Glutamatergic neuron (in vitro differentiated cells): Measurements from ENCODE around the gene RNF213. TPM values are rescaled to one million over a fixed set of nuclear protein-coding genes. Genes with fewer than 3 reads are reported as not detected.

Source experiments
- DNase-seq: peaks from one replicate; pipeline ENCODE4 v3.0.0; 2022
- H3K27ac Mint-ChIP-seq: one replicate; pipeline ENCODE4 v1.8.0; 2020; ENCODE audit warnings: mild to moderate bottlenecking, mixed read lengths, inconsistent platforms; ENCODE audit not compliant: unreplicated experiment
- H3K27me3 Mint-ChIP-seq: one replicate; pipeline ENCODE4 v1.8.0; 2020; ENCODE audit warnings: mild to moderate bottlenecking, moderate library complexity, mixed read lengths, inconsistent platforms; ENCODE audit not compliant: unreplicated experiment
- H3K36me3 Mint-ChIP-seq: one replicate; pipeline ENCODE4 v1.8.0; 2020; ENCODE audit warnings: mild to moderate bottlenecking, mixed read lengths, inconsistent platforms; ENCODE audit not compliant: unreplicated experiment
- H3K4me1 Mint-ChIP-seq: one replicate; pipeline ENCODE4 v1.8.0; 2020; ENCODE audit warnings: mild to moderate bottlenecking, low read depth, mixed read lengths, inconsistent platforms; ENCODE audit not compliant: unreplicated experiment
- H3K4me3 Mint-ChIP-seq: one replicate; pipeline ENCODE4 v1.8.0; 2020; ENCODE audit warnings: mild to moderate bottlenecking, mixed read lengths, inconsistent platforms; ENCODE audit not compliant: unreplicated experiment
- H3K9me3 Mint-ChIP-seq: one replicate; pipeline ENCODE4 v1.8.0; 2020; ENCODE audit warnings: mild to moderate bottlenecking, moderate library complexity, mixed read lengths, inconsistent platforms; ENCODE audit not compliant: unreplicated experiment
- CTCF ChIP-seq: fragments of 200-600 bp; sonication (generic); IDR thresholded peaks from one replicate; pipeline ENCODE4 v1.5.0; 2021; ENCODE audit not compliant: partially characterized antibody, unreplicated experiment
- total RNA-seq: library from RNA; stranded (reverse); fragmentation: NEBNext Ultra II Directional; extraction: Animal tissue kit (Norgen Biotek cat#: 25700); gene quantifications from one replicate; pipeline ENCODE4 v1.2.1, GENCODE V29; 2021; ENCODE audit not compliant: unreplicated experiment

RNF213 gene
- total RNA-seq, 1 donor from 2014 or later, result 34.7 TPM

- H3K9me3 Mint-ChIP-seq, result no peaks in the 10 kb centered on the region
- H3K36me3 Mint-ChIP-seq, result no peaks in the 10 kb centered on the region
- H3K27ac Mint-ChIP-seq, result no peak overlapping the region
- DNase-seq, result no peak
- no peak overlapping the region for H3K4me3 Mint-ChIP-seq
- no peak for TF ChIP-seq CTCF
- H3K27me3 Mint-ChIP-seq, result peaks cover 4% of the 10 kb centered on the region
- peaks cover 2% of the 10 kb centered on the region for H3K4me1 Mint-ChIP-seq
Measured at GRCh38 chr17:80429356-80430275, 169.0 kb downstream of the RNF213 start.

DNA sequence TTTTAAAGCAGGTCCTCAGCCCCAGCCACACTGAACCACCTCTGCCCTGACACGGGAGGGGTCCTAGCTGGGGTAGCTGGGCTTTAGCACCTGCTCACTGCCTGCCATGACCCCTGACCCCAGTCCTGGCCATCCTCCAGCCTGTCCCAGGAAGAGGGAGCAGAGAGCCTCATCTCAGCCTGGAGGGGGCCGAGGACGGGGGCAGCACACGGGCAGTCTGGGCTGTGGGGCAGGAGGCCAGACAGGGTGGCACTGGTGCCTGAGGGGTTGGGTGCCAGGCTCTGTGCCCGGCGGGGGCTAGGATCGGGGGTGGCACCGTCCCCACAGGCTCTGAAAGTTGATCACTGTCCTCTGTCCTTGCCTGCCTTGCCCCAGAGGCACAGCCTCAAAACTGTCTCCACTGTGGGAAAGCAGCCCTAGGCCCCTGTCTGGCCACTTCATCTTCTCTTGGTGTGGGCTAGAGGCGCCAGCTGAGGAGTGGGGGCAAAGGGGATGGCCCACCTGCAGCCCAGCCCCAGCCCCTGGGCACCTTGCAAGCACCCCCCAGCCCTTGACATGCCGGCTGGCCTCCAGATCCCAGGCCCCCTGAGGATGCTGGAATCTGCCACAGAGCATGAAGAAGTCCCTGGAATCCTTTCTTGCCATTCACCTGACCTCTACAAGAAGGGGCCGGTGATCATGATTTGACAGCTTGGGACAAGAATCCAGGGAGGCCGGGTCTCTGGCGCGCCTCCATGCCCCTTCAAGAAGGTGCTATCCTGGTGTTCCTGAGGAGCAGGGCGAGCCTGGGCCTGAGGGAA, 170.0 kb downstream of the RNF213 start:
- TF ChIP-seq CTCF, result no peak
- Mint-ChIP-seq H3K4me1 (peaks cover 2% of the 10 kb centered on the region), H3K36me3 (no peaks in the 10 kb centered on the region), H3K27me3 (peaks cover 4% of the 10 kb centered on the region), H3K27ac (no peak overlapping the region), H3K4me3 (no peak overlapping the region), H3K9me3 (no peaks in the 10 kb centered on the region)
- no peak for DNase-seq

DNA sequence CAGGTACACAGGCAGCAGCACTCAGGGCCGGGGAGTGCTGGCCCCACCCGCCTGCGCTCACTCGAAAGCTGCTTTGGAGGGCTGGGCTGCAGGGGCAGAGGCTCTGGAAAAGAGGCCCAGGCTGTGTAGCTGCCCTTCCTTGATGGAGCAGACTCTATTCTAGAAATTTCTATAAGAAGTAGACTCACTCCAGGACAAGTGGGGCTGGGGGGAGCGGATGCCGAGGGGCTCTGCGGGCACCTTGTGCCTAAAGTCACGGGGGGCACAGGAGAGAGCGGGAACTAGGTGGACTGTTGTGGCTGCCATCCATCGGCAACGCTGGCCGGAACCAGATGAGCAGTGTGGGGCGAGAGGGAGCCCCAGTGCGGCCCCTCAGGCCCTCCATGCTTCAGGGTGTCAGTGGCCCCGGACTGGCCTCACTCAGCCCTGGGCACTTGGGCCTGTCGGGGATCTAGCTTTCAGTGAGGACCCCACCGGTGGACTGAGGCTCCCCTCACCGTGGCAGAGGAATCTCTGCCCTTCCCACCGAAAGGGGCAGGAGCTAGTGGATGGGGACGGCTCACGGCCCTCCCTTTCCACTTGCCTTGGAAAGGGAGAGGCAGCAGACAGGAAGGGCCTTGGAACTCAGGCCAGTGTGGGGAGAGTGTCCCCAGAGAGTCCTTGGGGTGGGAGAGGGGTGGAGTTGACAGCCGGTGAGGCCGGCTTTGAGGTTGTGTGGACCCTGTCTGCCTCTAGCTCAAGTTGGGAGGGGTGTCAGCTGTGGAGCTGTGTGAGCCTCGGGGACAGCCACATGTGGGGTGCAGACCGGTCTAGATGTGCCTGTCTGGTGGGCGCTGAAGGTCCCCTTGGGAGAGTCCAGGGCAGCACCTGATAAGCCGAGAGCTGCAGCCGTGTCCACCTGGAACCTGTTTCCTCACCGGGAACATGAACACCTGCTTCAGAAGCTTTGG, 170.9 kb downstream of the RNF213 start:
- DNase-seq, result no peak
- H3K36me3 Mint-ChIP-seq, result peaks cover 5% of the 10 kb centered on the region
- H3K4me1 Mint-ChIP-seq, result peaks cover 2% of the 10 kb centered on the region
- no peak overlapping the region for H3K4me3 Mint-ChIP-seq
- TF ChIP-seq CTCF, result no peak
- H3K9me3 Mint-ChIP-seq, result no peaks in the 10 kb centered on the region
- peaks cover 1% of the 10 kb centered on the region for H3K27me3 Mint-ChIP-seq
- H3K27ac Mint-ChIP-seq, result no peak overlapping the region

- Mint-ChIP-seq H3K27me3 (peaks cover 2% of the 10 kb centered on the region), H3K4me3 (no peak overlapping the region), H3K9me3 (no peaks in the 10 kb centered on the region), H3K27ac (no peak overlapping the region), H3K4me1 (no peaks in the 10 kb centered on the region), H3K36me3 (peaks cover 5% of the 10 kb centered on the region)
- TF ChIP-seq CTCF, result no peak
- DNase-seq, result no peak
Measured at GRCh38 chr17:80432350-80432955, 171.8 kb downstream of the RNF213 start.
